HG02840 (cell line): ENCODE measurements around the gene NR1H3.
A peak's percentile ranks its signal among the peaks of the same experiment; 100 is the strongest.

ENCODE experiments used
- ATAC-seq: cut with Tn5 transposase; IDR thresholded peaks from one replicate; pipeline ENCODE4 v1.9.1; 2021; ENCODE audit warnings: mild to moderate bottlenecking, moderate library complexity, moderate number of reproducible peaks; ENCODE audit not compliant: unreplicated experiment, low FRiP score

Gene NR1H3

GRCh38 chr11:47243454-47243853 is 14.3 kb upstream of the NR1H3 start:
- ATAC-seq: no peak

- no peak for ATAC-seq
Observed at GRCh38 chr11:47244448-47245350, 13.1 kb upstream of the NR1H3 start.

GRCh38 chr11:47245611-47246357 is 12.0 kb upstream of the NR1H3 start:
- ATAC-seq: no peak

GRCh38 chr11:47247502-47247901 is 10.3 kb upstream of the NR1H3 start:
- ATAC-seq: no peak

- ATAC-seq: no peak
Observed at GRCh38 chr11:47248304-47248663, 9.5 kb upstream of the NR1H3 start.

- ATAC-seq: peak; percentile 92
Observed at GRCh38 chr11:47248664-47249377, 9.0 kb upstream of the NR1H3 start, which contains the start of gene ACP2. Gene ACP2 (minus strand): TSS chr11:47248814. CDS start chr11:47248789, 25 bp downstream.

GRCh38 chr11:47249378-47249715 is 8.4 kb upstream of the NR1H3 start:
- no peak for ATAC-seq

GRCh38 chr11:47251751-47252150 is 6.0 kb upstream of the NR1H3 start:
- ATAC-seq: no peak

- ATAC-seq: no peak
Observed at GRCh38 chr11:47253660-47254059, 4.1 kb upstream of the NR1H3 start.

GRCh38 chr11:47254386-47254785 is 3.4 kb upstream of the NR1H3 start:
- ATAC-seq: no peak

- ATAC-seq: no peak
Observed at GRCh38 chr11:47256374-47256773, 1.4 kb upstream of the NR1H3 start.

GRCh38 chr11:47257177-47257516 is 649 bp upstream of the NR1H3 start:
- no peak for ATAC-seq

- no peak for ATAC-seq
Observed at GRCh38 chr11:47258317-47258902, 614 bp downstream of the NR1H3 start.

- ATAC-seq: no peak
Observed at GRCh38 chr11:47259232-47259977, 1.6 kb downstream of the NR1H3 start.

GRCh38 chr11:47260366-47260765 is 2.6 kb downstream of the NR1H3 start:
- no peak for ATAC-seq

GRCh38 chr11:47261291-47261800 is 3.5 kb downstream of the NR1H3 start:
- no peak for ATAC-seq

- ATAC-seq: no peak
Observed at GRCh38 chr11:47264119-47264518, 6.3 kb downstream of the NR1H3 start.

GRCh38 chr11:47264521-47264920 is 6.7 kb downstream of the NR1H3 start:
- ATAC-seq: no peak

GRCh38 chr11:47267876-47268275 is 10.1 kb downstream of the NR1H3 start:
- no peak for ATAC-seq

GRCh38 chr11:47268448-47269001 is 10.7 kb downstream of the NR1H3 start:
- ATAC-seq: no peak
